ENCODE results near the gene HOXA13.

Gene HOXA13

DNA sequence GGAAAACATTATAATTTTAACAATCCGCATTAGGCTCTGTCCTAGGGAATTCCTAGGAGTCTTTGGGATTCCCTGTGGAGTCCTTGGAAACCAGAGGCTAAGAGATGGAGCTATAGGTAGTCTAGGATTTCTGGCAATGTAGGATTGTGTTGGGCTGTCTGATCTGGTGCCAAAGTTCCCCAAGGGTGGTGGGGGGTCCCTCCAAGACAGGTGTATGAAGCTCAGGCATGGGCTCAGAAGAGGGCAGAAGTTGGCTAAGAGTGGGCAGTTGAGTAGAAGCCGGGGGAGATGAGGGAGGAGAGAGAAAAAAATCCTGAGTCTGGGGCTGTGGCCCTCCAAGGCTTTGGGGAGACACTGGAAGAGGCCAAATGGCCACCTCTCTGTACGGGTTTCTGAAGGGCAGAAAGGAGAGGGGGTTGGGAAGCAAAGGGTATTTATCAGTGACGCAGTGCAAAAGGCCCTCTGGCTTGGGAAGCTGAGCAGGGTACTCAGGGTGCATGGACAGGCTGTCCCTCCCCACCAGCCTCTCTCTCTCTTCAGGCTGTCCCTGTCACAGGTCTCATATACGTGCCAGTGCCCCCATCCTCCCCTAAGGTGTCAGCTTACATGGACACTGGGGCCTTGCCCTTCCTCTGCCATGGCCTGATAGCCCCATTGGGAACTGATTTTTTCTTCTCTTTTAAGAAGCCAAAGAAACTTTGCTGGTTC, 53.2 kb downstream of the HOXA13 start:
- no peak for DNase-seq

DNA sequence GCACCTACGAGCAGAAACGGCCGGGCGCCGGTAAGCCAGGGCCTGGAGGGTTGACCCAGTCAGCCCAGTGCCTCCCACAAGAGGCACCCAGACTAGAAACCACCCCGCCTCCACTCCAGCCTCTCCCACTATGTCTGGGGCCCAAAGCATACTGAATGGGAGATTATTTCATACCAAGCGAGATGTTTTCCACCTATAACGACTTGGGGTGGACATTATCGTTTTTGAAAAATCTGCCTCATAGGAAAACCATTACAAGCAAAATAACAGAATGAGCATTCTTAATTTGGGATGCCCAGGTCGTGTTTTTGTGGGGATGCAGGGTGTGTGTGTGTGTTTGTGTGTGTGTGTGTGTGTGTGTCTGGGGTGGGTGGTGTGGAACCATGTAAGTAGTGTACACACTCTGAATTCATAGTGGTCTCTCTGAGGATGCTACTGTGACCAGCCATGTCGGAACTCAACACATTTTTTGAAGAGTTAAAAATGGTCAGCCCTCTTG, 53.9 kb downstream of the HOXA13 start:
- DNase-seq, result no peak

DNA sequence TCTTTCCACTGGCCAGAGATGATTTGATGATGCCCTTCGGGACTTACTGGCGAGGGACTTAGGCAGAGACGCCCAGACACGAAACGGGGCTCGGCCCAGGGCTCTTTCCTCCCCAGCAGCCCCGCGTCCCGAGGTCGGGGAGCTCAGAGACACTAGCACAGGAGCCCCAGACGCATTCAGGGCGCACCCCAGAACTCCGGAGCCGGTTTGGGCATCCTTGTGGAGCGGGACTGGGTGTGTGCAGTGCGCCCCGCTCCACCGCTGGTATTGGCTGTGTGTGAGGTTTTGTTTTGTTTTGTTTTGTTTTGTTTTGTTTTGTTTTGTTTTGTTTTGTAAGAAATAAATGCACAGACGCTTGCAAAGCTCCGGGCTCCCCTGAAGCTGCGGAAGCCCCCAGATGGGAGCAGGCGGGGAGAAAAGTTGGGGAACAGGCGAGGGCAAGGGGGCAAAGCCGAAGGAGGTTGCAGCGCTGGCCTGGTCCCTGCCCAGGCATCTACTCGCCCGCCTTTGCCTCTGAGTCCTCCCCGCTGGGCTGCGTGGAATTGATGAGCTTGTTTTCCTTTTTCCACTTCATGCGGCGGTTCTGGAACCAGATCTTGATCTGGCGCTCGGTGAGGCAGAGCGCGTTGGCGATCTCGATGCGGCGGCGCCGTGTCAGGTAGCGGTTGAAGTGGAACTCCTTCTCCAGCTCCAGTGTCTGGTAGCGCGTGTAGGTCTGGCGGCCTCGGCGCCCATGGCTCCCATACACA, 54.6 kb downstream of the HOXA13 start:
- DNase-seq, result no peak

DNA sequence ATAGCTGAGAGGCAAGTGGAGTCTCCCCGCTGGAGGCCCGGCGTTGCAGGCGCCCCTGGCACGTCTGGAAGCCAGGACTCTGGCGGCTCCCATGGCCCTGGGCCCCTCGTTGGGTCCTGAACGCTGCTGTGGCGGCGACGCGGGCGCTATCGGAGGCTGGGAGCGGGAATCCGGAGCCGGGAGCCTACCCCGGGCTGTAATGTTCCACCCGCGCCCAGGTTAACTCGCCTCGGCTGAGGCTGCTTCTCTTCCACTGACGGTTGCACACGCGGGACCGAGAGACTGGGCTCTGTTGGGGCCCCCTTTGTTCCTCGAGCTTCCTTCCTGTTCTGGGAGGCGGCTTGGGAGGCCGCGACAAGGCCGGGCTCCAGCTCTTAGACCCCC, 55.1 kb downstream of the HOXA13 start:
- DNase-seq, result no peak
